Measurements from ENCODE around the gene PRR3. TPM values are rescaled to one million over a fixed set of nuclear protein-coding genes. Genes with fewer than 3 reads are reported as not detected.

The PRR3 gene
- total and polyA plus RNA-seq, 2 experiments from 2014 or later, result 10.9 to 15.2 TPM

DNA sequence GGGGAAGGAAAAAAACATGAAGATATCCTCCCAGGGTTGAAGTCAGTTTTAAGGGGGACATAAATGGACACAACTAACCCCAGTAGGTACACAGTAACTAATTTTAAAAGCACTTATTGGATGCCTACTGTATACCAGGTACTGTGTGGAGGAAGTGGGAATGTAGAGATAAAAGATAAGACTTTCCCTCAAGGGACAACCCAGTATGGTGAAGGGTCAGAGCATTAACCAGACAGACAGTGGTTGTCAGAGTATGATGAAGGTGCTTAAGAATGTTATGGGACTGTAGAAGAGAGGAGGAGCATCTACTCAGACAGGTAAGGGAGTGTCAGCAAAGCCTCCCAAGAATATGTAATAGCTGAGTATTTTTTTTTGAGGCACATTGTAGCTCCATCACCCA is 15.1 kb downstream of the PRR3 start:
- H3K27me3 ChIP-seq (ENCODE audit: insufficient read depth), result peaks cover 6% of the 10 kb centered on the region; the same call in 1 of the 2 replicates
- H3K79me2 ChIP-seq (replicated peaks; ENCODE audit: insufficient read depth), result peaks cover 56% of the 10 kb centered on the region
- no peak overlapping the region for H2AFZ ChIP-seq
- peaks cover 23% of the 10 kb centered on the region for H3K36me3 Mint-ChIP-seq (ENCODE audit: low read depth)
- peaks cover 31% of the 10 kb centered on the region for H3K4me1 Mint-ChIP-seq
- H3K27ac Mint-ChIP-seq, result peak overlapping the region; percentile 97; the same call in 1 of the 2 replicates
- H3K4me1 ChIP-seq (ENCODE audit: insufficient read depth), result peaks cover 18% of the 10 kb centered on the region
- H3K27ac ChIP-seq (ENCODE audit: low read depth), result peak overlapping the region; percentile 73; the same call in 1 of the 2 replicates
- ATAC-seq (no peak), DNase-seq (ENCODE audit: low spot score) (no peak)
- no peaks in the 10 kb centered on the region for H3K9me2 ChIP-seq (ENCODE audit: insufficient read depth)
- TF ChIP-seq, protein P1, sequence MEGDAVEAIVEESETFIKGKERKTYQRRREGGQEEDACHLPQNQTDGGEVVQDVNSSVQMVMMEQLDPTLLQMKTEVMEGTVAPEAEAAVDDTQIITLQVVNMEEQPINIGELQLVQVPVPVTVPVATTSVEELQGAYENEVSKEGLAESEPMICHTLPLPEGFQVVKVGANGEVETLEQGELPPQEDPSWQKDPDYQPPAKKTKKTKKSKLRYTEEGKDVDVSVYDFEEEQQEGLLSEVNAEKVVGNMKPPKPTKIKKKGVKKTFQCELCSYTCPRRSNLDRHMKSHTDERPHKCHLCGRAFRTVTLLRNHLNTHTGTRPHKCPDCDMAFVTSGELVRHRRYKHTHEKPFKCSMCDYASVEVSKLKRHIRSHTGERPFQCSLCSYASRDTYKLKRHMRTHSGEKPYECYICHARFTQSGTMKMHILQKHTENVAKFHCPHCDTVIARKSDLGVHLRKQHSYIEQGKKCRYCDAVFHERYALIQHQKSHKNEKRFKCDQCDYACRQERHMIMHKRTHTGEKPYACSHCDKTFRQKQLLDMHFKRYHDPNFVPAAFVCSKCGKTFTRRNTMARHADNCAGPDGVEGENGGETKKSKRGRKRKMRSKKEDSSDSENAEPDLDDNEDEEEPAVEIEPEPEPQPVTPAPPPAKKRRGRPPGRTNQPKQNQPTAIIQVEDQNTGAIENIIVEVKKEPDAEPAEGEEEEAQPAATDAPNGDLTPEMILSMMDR (conservative IDR thresholded peaks at IDR 0.05; ENCODE audit: low read depth in 2 of 2), result no peak
- TF ChIP-seq, protein P2, sequence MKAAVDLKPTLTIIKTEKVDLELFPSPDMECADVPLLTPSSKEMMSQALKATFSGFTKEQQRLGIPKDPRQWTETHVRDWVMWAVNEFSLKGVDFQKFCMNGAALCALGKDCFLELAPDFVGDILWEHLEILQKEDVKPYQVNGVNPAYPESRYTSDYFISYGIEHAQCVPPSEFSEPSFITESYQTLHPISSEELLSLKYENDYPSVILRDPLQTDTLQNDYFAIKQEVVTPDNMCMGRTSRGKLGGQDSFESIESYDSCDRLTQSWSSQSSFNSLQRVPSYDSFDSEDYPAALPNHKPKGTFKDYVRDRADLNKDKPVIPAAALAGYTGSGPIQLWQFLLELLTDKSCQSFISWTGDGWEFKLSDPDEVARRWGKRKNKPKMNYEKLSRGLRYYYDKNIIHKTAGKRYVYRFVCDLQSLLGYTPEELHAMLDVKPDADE (IDR thresholded peaks at IDR 0.05), result no peak
- TF ChIP-seq ZNF331 (CRISPR knock-in tag; IDR thresholded peaks at IDR 0.05; ENCODE audit: low read depth) (no peak), STAT1 (IDR thresholded peaks at IDR 0.05; ENCODE audit: unreplicated experiment) (no peak), CREB1 (CRISPR knock-in tag; IDR thresholded peaks at IDR 0.05; ENCODE audit: low read depth) (no peak), NANOG (IDR thresholded peaks at IDR 0.05; ENCODE audit: borderline replicate concordance) (no peak)
- H4K20me1 ChIP-seq (replicated peaks; ENCODE audit: insufficient read depth), result peaks cover 29% of the 10 kb centered on the region
- peaks cover 10% of the 10 kb centered on the region; the same call in 1 of the 2 replicates for H3K36me3 ChIP-seq (ENCODE audit: insufficient read depth)
- H3K4me3 ChIP-seq, result peak overlapping the region; percentile 95
- peak overlapping the region; percentile 99 for H3K4me2 ChIP-seq
- H3F3A ChIP-seq (replicated peaks; ENCODE audit: low read depth), result peaks cover 8% of the 10 kb centered on the region; the same call in 1 of the 2 replicates
- no peaks in the 10 kb centered on the region; the same call in 2 of the 3 replicates for H3K9me3 Mint-ChIP-seq
- H3K4me3 Mint-ChIP-seq, result peak overlapping the region; percentile 96
- H3K27me3 Mint-ChIP-seq (ENCODE audit: insufficient read depth, low read depth, poor library complexity), result peaks cover 13% of the 10 kb centered on the region

DNA sequence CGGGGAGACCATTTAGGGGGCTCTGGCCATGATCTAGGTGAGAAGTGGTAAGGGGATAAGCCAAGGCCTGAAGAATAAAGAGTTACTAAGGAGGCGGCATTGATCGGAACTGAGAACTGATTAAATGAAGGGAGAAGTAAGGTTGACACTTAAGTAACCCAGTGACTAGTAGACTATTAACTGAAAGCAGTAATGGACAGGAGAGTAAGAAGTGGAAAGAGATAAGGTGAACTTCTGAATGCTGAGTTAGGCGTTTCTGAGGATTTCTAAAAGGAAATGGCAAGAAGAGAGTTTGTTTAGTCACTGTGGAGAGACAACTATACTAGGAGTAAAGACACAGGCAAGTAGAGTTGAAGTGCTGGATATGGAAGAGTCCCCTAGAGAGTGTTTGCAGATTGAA is 16.0 kb downstream of the PRR3 start:
- no peaks in the 10 kb centered on the region; the same call in 2 of the 3 replicates for H3K9me3 Mint-ChIP-seq
- no peak for TF ChIP-seq POLR2AphosphoS5 (IDR thresholded peaks at IDR 0.05; ENCODE audit: low read depth)
- TF ChIP-seq EZH2phosphoT487 (IDR thresholded peaks at IDR 0.05; ENCODE audit: unreplicated experiment), result no peak
- TF ChIP-seq, protein P2 (IDR thresholded peaks at IDR 0.05), result no peak
- no peak for TF ChIP-seq EZH2 (IDR thresholded peaks at IDR 0.05; ENCODE audit: low read depth, unreplicated experiment)
- TF ChIP-seq, protein P3, sequence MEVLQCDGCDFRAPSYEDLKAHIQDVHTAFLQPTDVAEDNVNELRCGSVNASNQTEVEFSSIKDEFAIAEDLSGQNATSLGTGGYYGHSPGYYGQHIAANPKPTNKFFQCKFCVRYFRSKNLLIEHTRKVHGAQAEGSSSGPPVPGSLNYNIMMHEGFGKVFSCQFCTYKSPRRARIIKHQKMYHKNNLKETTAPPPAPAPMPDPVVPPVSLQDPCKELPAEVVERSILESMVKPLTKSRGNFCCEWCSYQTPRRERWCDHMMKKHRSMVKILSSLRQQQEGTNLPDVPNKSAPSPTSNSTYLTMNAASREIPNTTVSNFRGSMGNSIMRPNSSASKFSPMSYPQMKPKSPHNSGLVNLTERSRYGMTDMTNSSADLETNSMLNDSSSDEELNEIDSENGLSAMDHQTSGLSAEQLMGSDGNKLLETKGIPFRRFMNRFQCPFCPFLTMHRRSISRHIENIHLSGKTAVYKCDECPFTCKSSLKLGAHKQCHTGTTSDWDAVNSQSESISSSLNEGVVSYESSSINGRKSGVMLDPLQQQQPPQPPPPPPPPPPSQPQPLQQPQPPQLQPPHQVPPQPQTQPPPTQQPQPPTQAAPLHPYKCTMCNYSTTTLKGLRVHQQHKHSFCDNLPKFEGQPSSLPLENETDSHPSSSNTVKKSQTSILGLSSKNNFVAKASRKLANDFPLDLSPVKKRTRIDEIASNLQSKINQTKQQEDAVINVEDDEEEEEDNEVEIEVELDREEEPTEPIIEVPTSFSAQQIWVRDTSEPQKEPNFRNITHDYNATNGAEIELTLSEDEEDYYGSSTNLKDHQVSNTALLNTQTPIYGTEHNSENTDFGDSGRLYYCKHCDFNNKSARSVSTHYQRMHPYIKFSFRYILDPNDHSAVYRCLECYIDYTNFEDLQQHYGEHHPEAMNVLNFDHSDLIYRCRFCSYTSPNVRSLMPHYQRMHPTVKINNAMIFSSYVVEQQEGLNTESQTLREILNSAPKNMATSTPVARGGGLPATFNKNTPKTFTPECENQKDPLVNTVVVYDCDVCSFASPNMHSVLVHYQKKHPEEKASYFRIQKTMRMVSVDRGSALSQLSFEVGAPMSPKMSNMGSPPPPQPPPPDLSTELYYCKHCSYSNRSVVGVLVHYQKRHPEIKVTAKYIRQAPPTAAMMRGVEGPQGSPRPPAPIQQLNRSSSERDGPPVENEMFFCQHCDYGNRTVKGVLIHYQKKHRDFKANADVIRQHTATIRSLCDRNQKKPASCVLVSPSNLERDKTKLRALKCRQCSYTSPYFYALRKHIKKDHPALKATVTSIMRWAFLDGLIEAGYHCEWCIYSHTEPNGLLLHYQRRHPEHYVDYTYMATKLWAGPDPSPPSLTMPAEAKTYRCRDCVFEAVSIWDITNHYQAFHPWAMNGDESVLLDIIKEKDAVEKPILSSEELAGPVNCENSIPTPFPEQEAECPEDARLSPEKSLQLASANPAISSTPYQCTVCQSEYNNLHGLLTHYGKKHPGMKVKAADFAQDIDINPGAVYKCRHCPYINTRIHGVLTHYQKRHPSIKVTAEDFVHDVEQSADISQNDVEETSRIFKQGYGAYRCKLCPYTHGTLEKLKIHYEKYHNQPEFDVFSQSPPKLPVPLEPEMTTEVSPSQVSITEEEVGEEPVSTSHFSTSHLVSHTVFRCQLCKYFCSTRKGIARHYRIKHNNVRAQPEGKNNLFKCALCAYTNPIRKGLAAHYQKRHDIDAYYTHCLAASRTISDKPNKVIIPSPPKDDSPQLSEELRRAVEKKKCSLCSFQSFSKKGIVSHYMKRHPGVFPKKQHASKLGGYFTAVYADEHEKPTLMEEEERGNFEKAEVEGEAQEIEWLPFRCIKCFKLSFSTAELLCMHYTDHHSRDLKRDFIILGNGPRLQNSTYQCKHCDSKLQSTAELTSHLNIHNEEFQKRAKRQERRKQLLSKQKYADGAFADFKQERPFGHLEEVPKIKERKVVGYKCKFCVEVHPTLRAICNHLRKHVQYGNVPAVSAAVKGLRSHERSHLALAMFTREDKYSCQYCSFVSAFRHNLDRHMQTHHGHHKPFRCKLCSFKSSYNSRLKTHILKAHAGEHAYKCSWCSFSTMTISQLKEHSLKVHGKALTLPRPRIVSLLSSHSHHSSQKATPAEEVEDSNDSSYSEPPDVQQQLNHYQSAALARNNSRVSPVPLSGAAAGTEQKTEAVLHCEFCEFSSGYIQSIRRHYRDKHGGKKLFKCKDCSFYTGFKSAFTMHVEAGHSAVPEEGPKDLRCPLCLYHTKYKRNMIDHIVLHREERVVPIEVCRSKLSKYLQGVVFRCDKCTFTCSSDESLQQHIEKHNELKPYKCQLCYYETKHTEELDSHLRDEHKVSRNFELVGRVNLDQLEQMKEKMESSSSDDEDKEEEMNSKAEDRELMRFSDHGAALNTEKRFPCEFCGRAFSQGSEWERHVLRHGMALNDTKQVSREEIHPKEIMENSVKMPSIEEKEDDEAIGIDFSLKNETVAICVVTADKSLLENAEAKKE (CRISPR knock-in tag; IDR thresholded peaks at IDR 0.05), result no peak
- no peak for TF ChIP-seq ZNF114 (CRISPR knock-in tag; IDR thresholded peaks at IDR 0.05)
- TF ChIP-seq NANOG (IDR thresholded peaks at IDR 0.05; ENCODE audit: borderline replicate concordance), result no peak
- no peak for TF ChIP-seq STAT1 (IDR thresholded peaks at IDR 0.05; ENCODE audit: unreplicated experiment)
- TF ChIP-seq ZNF331 (CRISPR knock-in tag; IDR thresholded peaks at IDR 0.05; ENCODE audit: low read depth), result no peak

More for the DNA sequence above, 16.0 kb downstream of the PRR3 start:
- Histone ChIP-seq H3K27ac (ENCODE audit: low read depth) (no peak overlapping the region), H3F3A (replicated peaks; ENCODE audit: low read depth) (peaks cover 8% of the 10 kb centered on the region; the same call in 1 of the 2 replicates), H4K20me1 (replicated peaks; ENCODE audit: insufficient read depth) (peaks cover 33% of the 10 kb centered on the region), H3K4me1 (ENCODE audit: insufficient read depth) (peaks cover 18% of the 10 kb centered on the region), H3K9me2 (ENCODE audit: insufficient read depth) (no peaks in the 10 kb centered on the region), H3K4me2 (peak overlapping the region; percentile 99), H3K36me3 (ENCODE audit: insufficient read depth) (peaks cover 20% of the 10 kb centered on the region), H2AFZ (no peak overlapping the region), H3K27me3 (ENCODE audit: insufficient read depth) (peaks cover 6% of the 10 kb centered on the region; the same call in 1 of the 2 replicates), H3K79me2 (replicated peaks; ENCODE audit: insufficient read depth) (peaks cover 57% of the 10 kb centered on the region), H3K4me3 (peak overlapping the region; percentile 95)
- peak overlapping the region; percentile 96; the same call in 2 of the 3 replicates for H3K4me3 Mint-ChIP-seq
- peaks cover 13% of the 10 kb centered on the region for H3K27me3 Mint-ChIP-seq (ENCODE audit: insufficient read depth, low read depth, poor library complexity)
- H3K4me1 Mint-ChIP-seq, result peaks cover 31% of the 10 kb centered on the region
- DNase-seq (ENCODE audit: low spot score) (no peak), ATAC-seq (no peak)
- peaks cover 33% of the 10 kb centered on the region for H3K36me3 Mint-ChIP-seq (ENCODE audit: low read depth)
- H3K27ac Mint-ChIP-seq, result no peak overlapping the region
